H1 (cell line): ENCODE data around the gene RGS7BP. TPM values are rescaled to one million over a fixed set of nuclear protein-coding genes. Genes with fewer than 3 reads are reported as not detected.

ENCODE experiments used
- POLR2A ChIP-seq, 2 experiments: IDR thresholded peaks; 1 replicate in 1 of 2; 2 replicates in 1 of 2; pipeline ENCODE4 v1.6.1; 2011; ENCODE audit warnings: low read depth in 2 of 2, low read length in 2 of 2, mild to moderate bottlenecking in 2 of 2; ENCODE audit errors: control extremely low read depth in 1 of 2
- polyA plus RNA-seq, 7 experiments: library from polyadenylated mRNA; depleted of rRNA in 3 of 7; stranded (reverse) in 5 of 7; unstranded in 2 of 7; fragments of >200 nt in 5 of 7; fragments of 200-250 nt in 2 of 7; gene quantifications; 1 replicate in 5 of 7; 2 replicates in 1 of 7; 4 replicates in 1 of 7; pipeline versions ENCODE4 v1.2.1 to v1.2.3, GENCODE V29; 2011 to 2013; ENCODE audit warnings: missing spikeins in 2 of 7, mixed read lengths in 2 of 7
- total RNA-seq: library from RNA; stranded (reverse); fragmentation: NEBNext Ultra II Directional; extraction: Animal tissue kit (Norgen Biotek cat#: 25700); gene quantifications from 2 replicates; pipeline ENCODE4 v1.2.1, GENCODE V29; 2021

Gene RGS7BP
- total and polyA plus RNA-seq, 2 of the 8 experiments (the other 6 are each of a cell fraction or from before 2014, with no cell fraction given), result 0.65 to 2.3 TPM

- TF ChIP-seq POLR2A (IDR thresholded peaks at IDR 0.05; ENCODE audit: control extremely low read depth in 1 of 2, low read depth in 2 of 2, low read length in 2 of 2), result no peak
- TF ChIP-seq, all 59 proteins: peak for 0
Measured at GRCh38 chr5:64487283-64487682, 18.5 kb upstream of the RGS7BP start (continued).
